Adrenal gland (tissue), 12 donors: ENCODE measurements around the gene CACNA1B. TPM values are rescaled to one million over a fixed set of nuclear protein-coding genes. Genes with fewer than 3 reads are reported as not detected.

Experiments used
- DNase-seq, 7 donors: peaks; one replicate each; pipeline ENCODE4 v3.0.0-alpha.2; 2019 to 2020
- H3K27ac ChIP-seq, 5 donors: fragments of 200-600 bp; sonication (generic) in 4 of 5; 1 replicate in 3 of 5; 2 replicates in 2 of 5; pipeline versions ENCODE4 v1.5.1 to v1.8.0; 2016 to 2020; ENCODE audit warnings: mild to moderate bottlenecking in 1 of 5
- H3K27me3 ChIP-seq: fragments of 200-600 bp; 2 replicates; pipeline ENCODE4 v1.8.0; 2021
- H3K36me3 ChIP-seq, 2 donors: fragments of 200-600 bp; replicated peaks in 1 of 2; 1 replicate in 1 of 2; 2 replicates in 1 of 2; pipeline versions ENCODE4 v1.5.1 to v1.8.0; 2018 to 2022
- H3K4me1 ChIP-seq, 2 donors: fragments of 200-600 bp; replicated peaks in 1 of 2; 1 replicate in 1 of 2; 2 replicates in 1 of 2; pipeline versions ENCODE4 v1.5.1 to v1.8.0; 2018 to 2021
- H3K4me3 ChIP-seq, 4 donors: fragments of 200-600 bp; sonication (generic) in 3 of 4; one replicate each; pipeline ENCODE4 v1.5.1; 2016 to 2018
- H3K9me3 ChIP-seq, 3 donors: fragments of 200-600 bp; sonication (generic) in 1 of 3; replicated peaks in 1 of 3; 1 replicate in 2 of 3; 2 replicates in 1 of 3; pipeline versions ENCODE4 v1.5.1 to v1.8.0; 2016 to 2021
- CTCF ChIP-seq, 6 experiments: fragments of 450-650 bp in 4 of 6; fragments of 200-600 bp in 2 of 6; sonication (generic) in 1 of 6; IDR thresholded peaks; 1 replicate in 5 of 6; 2 replicates in 1 of 6; pipeline versions ENCODE4 v1.5.1 to v1.8.0; 2016 to 2021; ENCODE audit warnings: antibody characterized with exemption in 6 of 6, mild to moderate bottlenecking in 2 of 6, moderate library complexity in 1 of 6
- POLR2A ChIP-seq, 2 donors: fragments of 450-650 bp; IDR thresholded peaks; one replicate each; pipeline ENCODE4 v1.6.1; 2017; ENCODE audit warnings: antibody characterized with exemption in 2 of 2, mild to moderate bottlenecking in 2 of 2, moderate library complexity in 1 of 2
- WGBS, 4 donors: extraction: QIAGEN DNeasy Blood & Tissue Kit in 2 of 4; methylation state at CpG; one replicate each; pipeline versions ENCODE4 v1.1.5 to v1.1.7; 2013 to 2017; 5-methylcytosine and 5-hydroxymethylcytosine counted together
- intact Hi-C, 2 donors: fragments of 100-400 bp; cut with DNase I; formaldehyde crosslinking; loops; one replicate each; pipeline versions ENCODE4 v1.14.1 to v1.15.0; 2022 to 2023
- polyA plus RNA-seq, 3 donors: library from polyadenylated mRNA; stranded (reverse); fragments of 200-250 nt in 2 of 3; fragments of 350-450 nt in 1 of 3; fragmentation: Illumina TruSeq in 1 of 3; extraction: RNeasy Lipid Tissue Mini Kit (QIAGEN cat#74804) in 1 of 3; gene quantifications; one replicate each; pipeline ENCODE4 v1.2.3, GENCODE V29; 2013 to 2014
- total RNA-seq, 9 donors: library from RNA; depleted of rRNA in 4 of 9; stranded (reverse); fragments of >200 nt in 4 of 9; fragments of 120-200 nt in 1 of 9; fragmentation: NEBNext Ultra II Directional in 1 of 9; extraction: Animal tissue kit (Norgen Biotek cat#: 25700) in 1 of 9; gene quantifications; one replicate each; pipeline versions ENCODE4 v1.1.0 to v1.2.4, GENCODE V29; 2013 to 2023
- donor health status: healthy with polysubstance abuse.
- donor health status: Bipolar disorder and iron deficiency.
- donor health status: DM: yes; HTN: yes; CAD: no.
- donor health status: DM: no; HTN: no; CAD: no.
- donor health status: DM: no; HTN: no; CAD: no.
- donor health status: DM: yes; HTN: yes; CAD: no.

CACNA1B gene
- total and polyA plus RNA-seq, 12 donors: 0.04 to 4.9 (median 1.1) TPM; not detected in 1

- H3K36me3 ChIP-seq: no peaks in the 10 kb centered on the region
- no peak overlapping the region for H3K4me3 ChIP-seq
- WGBS, 4 donors: 81 to 87% (median 84%) methylated on average over 12 of the region's 12 CpGs
- DNase-seq: no peak
- intact Hi-C loops: no loop called here
- no peaks in the 10 kb centered on the region for H3K4me1 ChIP-seq
- no peaks in the 10 kb centered on the region for H3K9me3 ChIP-seq
- no peak for TF ChIP-seq POLR2A (IDR thresholded peaks at IDR 0.05)
- no peak for TF ChIP-seq CTCF (IDR thresholded peaks at IDR 0.05)
- H3K27me3 ChIP-seq: no peaks in the 10 kb centered on the region
- H3K27ac ChIP-seq: no peak overlapping the region
These were observed 195.8 kb downstream of the CACNA1B start for GRCh38 chr9:138073408-138073807.

GRCh38 chr9:138073808-138074207 is 196.2 kb downstream of the CACNA1B start:
- 88 to 94% (median 91%) methylated on average over 7 to 12 of the region's 12 CpGs for WGBS, 4 donors
- DNase-seq: peak in 1 of 7 donors; percentile 38
- no peak overlapping the region for H3K27ac ChIP-seq
- H3K27me3 ChIP-seq: no peaks in the 10 kb centered on the region
- intact Hi-C loops: no loop called here
- TF ChIP-seq CTCF (IDR thresholded peaks at IDR 0.05) (no peak), POLR2A (IDR thresholded peaks at IDR 0.05) (no peak)
- no peaks in the 10 kb centered on the region for H3K9me3 ChIP-seq
- H3K36me3 ChIP-seq: no peaks in the 10 kb centered on the region
- H3K4me3 ChIP-seq: no peak overlapping the region
- no peaks in the 10 kb centered on the region for H3K4me1 ChIP-seq

GRCh38 chr9:138074516-138074915 is 196.9 kb downstream of the CACNA1B start:
- peak in 2 of 7 donors; percentile 14 to 42 for DNase-seq
- Histone ChIP-seq H3K4me1 (no peaks in the 10 kb centered on the region), H3K27ac (no peak overlapping the region), H3K4me3 (no peak overlapping the region), H3K36me3 (no peaks in the 10 kb centered on the region), H3K27me3 (no peaks in the 10 kb centered on the region), H3K9me3 (no peaks in the 10 kb centered on the region)
- WGBS, 4 donors: 84 to 92% (median 90%) methylated on average over 10 to 18 of the region's 18 CpGs
- TF ChIP-seq POLR2A (IDR thresholded peaks at IDR 0.05): no peak
- no peak for TF ChIP-seq CTCF (IDR thresholded peaks at IDR 0.05)
- intact Hi-C loops: no loop called here

GRCh38 chr9:138075496-138075895 is 197.9 kb downstream of the CACNA1B start:
- no peaks in the 10 kb centered on the region for H3K9me3 ChIP-seq
- H3K4me3 ChIP-seq: no peak overlapping the region
- intact Hi-C loops: no loop called here
- 79 to 87% (median 84%) methylated on average over 13 to 20 of the region's 20 CpGs for WGBS, 4 donors
- no peaks in the 10 kb centered on the region for H3K36me3 ChIP-seq
- H3K27ac ChIP-seq: no peak overlapping the region
- H3K4me1 ChIP-seq: no peaks in the 10 kb centered on the region
- no peak for TF ChIP-seq CTCF (IDR thresholded peaks at IDR 0.05)
- TF ChIP-seq POLR2A (IDR thresholded peaks at IDR 0.05): no peak
- no peaks in the 10 kb centered on the region for H3K27me3 ChIP-seq
- DNase-seq: peak in 2 of 7 donors; percentile 7 to 43
